Astrocyte of the spinal cord (primary cell): Measurements from ENCODE around the gene LHX8.
A peak's percentile ranks its signal among the peaks of the same experiment; 100 is the strongest.

Experiments
- DNase-seq: peaks from one replicate; pipeline ENCODE4 v3.0.0; 2011; ENCODE audit warnings: low read depth, low spot score
- H3K4me3 ChIP-seq: 2 replicates; pipeline ENCODE4 v1.5.1; 2011; ENCODE audit warnings: low read depth, mild to moderate bottlenecking, low read length, moderate library complexity
- in situ Hi-C: cut with HindIII; loops from 2 replicates; pipeline ENCODE4 v1.10.0; 2017; ENCODE audit warnings: low sequenced_read_pairs
- TF ChIP-seq, protein P1 (sequence below): IDR thresholded peaks from 2 replicates; pipeline ENCODE4 v1.5.1; 2012; ENCODE audit warnings: low read depth, mild to moderate bottlenecking, low read length, inconsistent platforms

LHX8 gene

DNA sequence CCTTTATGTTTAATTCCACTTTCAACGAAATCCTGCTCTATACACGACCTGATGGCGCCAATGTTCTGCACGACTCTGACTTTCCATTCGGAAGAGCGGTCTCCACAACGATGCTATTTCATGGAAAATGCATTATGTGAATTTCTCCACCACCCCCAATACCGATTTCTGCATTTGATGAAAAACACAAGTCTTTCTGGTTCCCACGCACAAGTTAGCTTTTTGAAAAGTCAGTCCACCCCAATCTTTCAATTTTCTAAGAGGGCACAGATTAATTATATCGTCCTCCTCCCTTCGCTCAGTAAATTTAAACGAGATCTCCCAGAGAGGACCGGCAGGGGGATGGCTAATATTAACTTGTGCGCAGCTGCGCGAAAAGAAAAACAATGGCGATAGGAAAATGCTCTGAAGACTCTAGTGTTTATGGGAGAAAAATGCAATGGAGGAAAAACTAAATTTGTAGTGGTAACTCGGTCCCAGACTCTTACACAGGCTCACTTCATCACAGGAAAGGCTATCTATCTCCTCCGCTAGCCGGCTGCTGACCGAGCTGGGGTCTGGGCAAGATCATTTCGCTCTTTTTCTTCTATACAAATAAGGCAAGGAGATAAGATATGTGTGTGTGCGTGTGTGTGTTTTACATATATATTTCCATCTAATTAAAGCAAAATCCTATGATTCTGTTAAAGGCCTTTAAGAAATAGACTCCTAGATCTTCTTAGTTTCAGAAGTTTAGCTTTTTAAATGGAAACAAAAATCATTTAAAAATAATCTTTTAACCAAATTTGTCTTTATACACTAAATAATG is 1.2 kb upstream of the LHX8 start:
- TF ChIP-seq, protein P1, sequence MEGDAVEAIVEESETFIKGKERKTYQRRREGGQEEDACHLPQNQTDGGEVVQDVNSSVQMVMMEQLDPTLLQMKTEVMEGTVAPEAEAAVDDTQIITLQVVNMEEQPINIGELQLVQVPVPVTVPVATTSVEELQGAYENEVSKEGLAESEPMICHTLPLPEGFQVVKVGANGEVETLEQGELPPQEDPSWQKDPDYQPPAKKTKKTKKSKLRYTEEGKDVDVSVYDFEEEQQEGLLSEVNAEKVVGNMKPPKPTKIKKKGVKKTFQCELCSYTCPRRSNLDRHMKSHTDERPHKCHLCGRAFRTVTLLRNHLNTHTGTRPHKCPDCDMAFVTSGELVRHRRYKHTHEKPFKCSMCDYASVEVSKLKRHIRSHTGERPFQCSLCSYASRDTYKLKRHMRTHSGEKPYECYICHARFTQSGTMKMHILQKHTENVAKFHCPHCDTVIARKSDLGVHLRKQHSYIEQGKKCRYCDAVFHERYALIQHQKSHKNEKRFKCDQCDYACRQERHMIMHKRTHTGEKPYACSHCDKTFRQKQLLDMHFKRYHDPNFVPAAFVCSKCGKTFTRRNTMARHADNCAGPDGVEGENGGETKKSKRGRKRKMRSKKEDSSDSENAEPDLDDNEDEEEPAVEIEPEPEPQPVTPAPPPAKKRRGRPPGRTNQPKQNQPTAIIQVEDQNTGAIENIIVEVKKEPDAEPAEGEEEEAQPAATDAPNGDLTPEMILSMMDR = no peak
- DNase-seq = no peak
- no peak overlapping the region for H3K4me3 ChIP-seq
- in situ Hi-C loops = no loop called here

DNA sequence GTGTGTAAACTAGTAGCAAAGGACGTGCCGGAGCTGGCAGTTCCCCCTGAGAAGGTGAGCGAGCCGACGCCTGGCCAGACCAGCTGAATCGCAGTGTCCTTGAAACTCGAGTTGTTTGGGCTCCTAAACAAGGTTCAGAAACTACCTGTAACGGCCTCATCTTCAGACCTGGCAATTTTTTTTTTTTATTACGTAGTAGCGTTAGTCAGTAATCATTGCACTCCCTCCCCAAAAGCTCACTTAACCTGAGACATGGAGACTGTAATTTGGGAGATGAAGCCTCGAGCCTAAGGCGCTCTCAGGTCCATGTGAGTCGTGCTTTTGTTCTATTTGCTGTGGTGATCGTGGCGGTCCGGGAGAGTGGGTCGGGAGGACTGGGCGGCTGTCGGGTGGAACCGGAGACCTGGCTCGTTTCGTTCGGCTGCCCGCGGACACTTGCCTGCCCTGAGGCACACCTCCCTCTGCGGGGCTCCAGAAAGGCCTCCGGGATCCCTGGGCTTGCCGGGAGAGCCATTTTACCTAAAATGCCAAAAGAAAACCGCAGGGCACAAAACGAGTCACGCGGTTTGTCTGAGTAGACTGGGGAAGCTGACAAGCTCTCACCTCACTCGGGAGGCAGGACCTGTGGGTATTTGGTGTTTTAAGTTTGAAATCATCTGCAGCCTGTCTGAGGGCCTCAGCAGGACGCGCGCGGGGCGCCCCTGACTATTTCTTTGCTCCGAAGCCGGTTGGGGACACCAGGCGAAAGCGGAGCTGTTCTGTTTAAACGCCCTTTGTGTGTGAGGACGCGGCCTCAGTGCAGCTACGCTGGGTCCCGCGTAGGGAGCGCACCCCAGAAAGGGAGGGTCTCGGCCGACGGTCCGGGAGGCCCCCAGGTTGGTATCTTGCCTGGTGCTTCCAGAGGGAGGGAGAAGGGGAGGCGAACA is 722 bp downstream of the LHX8 start:
- H3K4me3 ChIP-seq = no peak overlapping the region
- DNase-seq = no peak
- in situ Hi-C loops = no loop called here
- TF ChIP-seq, protein P1 = no peak

DNA sequence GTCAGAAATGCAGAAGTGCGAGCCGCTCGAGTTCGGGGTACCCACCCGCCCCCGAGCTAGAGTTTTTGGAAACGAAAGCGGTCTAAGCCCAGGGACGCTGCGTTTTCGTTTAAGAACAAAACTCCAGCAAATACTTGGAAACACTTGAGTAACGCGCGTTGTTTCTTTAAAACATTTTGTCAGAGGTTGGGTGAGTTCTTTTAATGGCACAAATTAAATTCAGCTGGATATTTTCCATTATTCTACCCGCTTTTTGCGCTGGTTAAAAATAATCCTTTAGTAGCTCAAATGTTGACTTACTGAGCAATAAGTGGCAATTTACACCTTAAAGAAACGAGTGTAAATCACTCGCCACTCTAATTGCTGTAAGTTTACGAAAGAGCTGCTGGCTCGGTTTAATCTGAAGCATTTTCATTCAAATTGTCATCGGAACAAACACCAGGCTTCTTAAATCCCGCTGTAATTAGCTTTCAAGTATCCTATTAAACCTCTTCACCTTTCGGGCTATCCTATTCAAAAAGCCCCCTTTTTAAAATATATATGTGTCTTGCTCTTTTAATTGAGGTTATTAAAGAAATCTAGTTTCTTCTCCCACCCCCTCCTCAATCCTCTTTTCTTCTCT is 1.5 kb downstream of the LHX8 start:
- DNase-seq = peak; percentile 55
- TF ChIP-seq, protein P1 = no peak
- no peak overlapping the region for H3K4me3 ChIP-seq
- in situ Hi-C loops = no loop called here

DNA sequence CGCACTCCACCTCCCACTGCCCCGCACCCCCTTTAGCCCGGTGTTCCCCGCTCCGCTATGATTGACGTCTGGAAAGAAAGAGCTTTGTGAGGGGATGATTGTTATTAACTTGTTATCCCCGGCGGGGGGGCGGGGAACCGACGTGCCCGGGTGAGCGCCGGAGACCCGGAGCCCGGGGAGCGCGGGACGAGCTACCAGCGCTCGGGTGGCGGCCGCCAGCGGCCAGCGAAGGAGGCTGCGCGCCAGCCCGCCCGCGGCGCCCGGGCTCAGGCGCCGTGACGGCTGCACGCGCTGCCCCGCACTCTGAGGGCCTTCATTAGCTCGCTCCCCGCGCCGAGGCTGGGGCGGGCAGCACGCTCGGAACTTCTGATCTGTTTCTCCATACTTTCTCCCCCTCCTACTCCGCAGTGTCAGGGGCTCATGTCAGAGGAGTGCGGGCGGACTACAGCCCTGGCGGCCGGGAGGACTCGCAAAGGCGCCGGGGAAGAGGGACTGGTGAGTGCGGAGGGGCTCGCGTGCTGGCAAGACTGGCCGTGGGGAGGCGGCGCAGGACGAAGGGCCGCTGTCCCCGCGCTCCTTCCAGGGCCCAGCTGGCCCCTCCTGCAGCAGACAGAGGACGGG is 2.1 kb downstream of the LHX8 start:
- no peak for DNase-seq
- TF ChIP-seq, protein P1 = no peak
- H3K4me3 ChIP-seq = no peak overlapping the region
- in situ Hi-C loops = no loop called here

DNA sequence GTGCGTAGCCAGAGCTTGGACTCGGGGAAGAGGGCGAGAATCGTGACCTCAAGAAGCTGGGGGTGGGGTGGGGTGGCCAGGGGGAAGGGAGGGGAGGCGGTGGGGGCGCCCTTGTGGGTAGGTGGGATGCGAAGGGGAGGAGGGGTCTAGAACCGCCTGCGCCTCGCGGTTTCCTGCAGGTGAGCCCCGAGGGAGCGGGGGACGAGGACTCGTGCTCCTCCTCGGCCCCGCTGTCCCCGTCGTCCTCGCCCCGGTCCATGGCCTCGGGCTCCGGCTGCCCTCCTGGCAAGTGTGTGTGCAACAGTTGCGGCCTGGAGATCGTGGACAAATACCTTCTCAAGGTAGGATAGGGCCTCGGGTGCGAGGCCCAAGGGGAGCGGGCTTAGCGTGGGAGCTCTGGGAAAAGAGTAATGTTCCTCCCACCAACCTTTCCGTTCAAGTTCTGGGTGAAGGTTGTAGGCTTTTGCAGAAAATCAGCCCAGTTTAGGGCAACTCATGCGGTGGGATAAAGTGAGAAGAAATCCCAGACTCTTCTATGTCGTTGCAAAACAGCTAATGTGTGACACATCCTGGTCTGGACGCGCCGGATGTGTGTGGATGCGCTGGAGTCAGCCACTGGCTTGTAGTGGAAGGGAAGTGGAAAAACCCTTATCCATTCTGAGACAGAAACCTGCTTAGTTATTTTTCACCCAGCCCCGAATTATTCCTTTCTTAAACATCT is 2.9 kb downstream of the LHX8 start:
- H3K4me3 ChIP-seq = no peak overlapping the region
- TF ChIP-seq, protein P1 = no peak
- in situ Hi-C loops = no loop called here
- no peak for DNase-seq

DNA sequence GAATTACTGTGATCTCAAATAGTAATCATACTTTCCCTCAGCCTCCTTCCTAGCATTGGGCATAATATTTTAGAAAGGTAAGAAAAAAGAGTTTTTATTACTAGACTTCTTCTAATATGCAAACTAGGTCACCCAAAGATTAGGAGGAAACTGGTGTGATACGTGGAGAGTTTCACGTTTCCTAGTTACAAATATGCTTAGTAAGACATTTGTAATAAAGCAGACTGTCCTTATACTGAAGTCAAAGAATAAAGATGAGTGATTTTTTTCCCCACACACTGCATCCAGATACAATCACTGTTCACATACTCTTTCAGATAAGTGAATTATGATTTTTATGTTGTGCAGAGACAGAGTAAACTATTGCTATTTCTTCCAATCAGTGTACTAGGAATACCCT is 17.9 kb downstream of the LHX8 start:
- in situ Hi-C loops = no loop called here
- no peak overlapping the region for H3K4me3 ChIP-seq
- TF ChIP-seq, protein P1 = no peak
- DNase-seq = no peak
